ENCODE results near the gene ZNRD2.

GRCh38 chr11:65540290-65541092 lies 29.8 kb upstream of the ZNRD2 start:
- TF ChIP-seq, protein P1, sequence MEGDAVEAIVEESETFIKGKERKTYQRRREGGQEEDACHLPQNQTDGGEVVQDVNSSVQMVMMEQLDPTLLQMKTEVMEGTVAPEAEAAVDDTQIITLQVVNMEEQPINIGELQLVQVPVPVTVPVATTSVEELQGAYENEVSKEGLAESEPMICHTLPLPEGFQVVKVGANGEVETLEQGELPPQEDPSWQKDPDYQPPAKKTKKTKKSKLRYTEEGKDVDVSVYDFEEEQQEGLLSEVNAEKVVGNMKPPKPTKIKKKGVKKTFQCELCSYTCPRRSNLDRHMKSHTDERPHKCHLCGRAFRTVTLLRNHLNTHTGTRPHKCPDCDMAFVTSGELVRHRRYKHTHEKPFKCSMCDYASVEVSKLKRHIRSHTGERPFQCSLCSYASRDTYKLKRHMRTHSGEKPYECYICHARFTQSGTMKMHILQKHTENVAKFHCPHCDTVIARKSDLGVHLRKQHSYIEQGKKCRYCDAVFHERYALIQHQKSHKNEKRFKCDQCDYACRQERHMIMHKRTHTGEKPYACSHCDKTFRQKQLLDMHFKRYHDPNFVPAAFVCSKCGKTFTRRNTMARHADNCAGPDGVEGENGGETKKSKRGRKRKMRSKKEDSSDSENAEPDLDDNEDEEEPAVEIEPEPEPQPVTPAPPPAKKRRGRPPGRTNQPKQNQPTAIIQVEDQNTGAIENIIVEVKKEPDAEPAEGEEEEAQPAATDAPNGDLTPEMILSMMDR (IDR thresholded peaks at IDR 0.05; ENCODE audit: insufficient read depth, low read depth, low read length), result peak; percentile 60
- TF ChIP-seq EZH2 (IDR thresholded peaks at IDR 0.05; ENCODE audit: insufficient read depth, low read length), result no peak

All from astrocyte (in vitro differentiated cells and primary cell).